Stimulated activated CD4-positive, alpha-beta T cell treated with anti-CD3 and anti-CD28 coated beads, Interleukin-12 subunit alpha, Interleukin-12 subunit beta, amount 100 ng/mL, for 4 hours (primary cell): Measurements from ENCODE around the gene EEF1AKMT2.

ENCODE experiments used
- DNase-seq: peaks from one replicate; pipeline ENCODE4 v3.0.0-alpha.2; 2020

The EEF1AKMT2 gene

DNA sequence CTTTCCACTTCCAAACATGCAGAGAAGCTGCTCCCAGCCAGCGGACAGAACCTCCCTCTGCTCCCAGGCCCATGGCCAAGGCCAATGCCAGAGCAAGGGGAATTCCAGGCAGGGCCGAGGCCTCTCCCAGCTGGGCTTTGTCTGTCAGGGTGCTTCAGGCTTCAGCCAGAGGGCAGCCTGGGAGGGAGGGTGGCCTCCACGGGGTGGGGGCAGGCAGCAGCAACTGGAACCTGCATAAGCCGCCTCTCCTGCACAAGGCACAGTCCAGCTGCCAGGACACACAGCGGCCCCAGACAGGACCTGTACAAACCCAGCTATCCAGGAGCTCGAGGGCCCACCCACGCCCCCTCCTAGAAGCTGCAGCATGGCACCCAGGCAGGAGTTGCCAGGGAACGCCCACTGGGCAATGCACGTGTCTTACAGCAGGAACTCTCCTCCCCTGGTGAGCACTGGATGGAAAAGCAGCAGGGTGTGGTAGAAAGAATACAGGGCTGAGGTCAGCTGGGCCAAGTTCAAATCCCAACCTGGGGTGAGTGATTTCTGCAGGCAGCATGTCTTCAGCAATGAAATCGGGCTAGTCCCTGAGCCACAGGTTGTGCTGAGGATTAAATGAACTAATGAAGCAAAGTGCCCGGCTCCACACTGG lies 55.1 kb downstream of the EEF1AKMT2 start:
- no peak for DNase-seq

DNA sequence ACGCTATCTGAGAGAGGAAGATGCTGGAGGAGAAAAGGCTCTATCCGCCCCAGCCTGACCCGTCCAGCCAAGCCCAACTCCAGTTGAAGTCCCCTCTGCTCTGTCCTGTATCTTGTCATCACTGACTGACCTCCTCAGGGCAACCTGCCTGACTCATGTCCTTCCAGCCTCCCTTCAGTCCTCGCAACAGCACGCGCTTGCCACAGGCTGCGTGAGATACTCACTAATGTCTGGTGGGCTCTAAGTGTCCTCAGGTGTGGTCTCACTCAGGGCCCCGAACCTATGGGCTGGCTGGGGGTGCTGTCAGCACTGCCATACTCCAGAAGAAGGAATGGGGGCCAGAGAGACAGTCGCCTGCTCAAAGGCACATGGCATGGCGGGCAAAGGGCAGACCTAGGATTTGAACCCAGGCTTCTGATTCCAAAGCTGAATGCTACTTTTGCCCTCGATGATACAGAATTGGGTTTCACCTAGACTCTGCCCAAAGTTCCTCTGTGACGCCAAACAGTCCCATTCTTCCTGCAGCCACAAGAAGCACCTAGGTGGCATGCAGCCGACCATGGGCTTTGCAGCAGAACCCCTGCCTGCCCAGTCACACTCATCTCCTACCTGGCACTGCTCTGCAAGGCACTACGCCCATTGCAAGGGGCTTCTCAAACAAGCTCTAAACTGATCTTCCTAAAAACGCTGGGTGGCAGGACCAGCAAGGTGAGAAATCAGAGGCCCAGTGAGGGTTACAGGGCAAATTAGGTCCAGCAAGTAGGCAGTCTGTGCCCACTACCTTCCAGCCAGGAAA lies 56.0 kb downstream of the EEF1AKMT2 start:
- DNase-seq, result no peak

DNA sequence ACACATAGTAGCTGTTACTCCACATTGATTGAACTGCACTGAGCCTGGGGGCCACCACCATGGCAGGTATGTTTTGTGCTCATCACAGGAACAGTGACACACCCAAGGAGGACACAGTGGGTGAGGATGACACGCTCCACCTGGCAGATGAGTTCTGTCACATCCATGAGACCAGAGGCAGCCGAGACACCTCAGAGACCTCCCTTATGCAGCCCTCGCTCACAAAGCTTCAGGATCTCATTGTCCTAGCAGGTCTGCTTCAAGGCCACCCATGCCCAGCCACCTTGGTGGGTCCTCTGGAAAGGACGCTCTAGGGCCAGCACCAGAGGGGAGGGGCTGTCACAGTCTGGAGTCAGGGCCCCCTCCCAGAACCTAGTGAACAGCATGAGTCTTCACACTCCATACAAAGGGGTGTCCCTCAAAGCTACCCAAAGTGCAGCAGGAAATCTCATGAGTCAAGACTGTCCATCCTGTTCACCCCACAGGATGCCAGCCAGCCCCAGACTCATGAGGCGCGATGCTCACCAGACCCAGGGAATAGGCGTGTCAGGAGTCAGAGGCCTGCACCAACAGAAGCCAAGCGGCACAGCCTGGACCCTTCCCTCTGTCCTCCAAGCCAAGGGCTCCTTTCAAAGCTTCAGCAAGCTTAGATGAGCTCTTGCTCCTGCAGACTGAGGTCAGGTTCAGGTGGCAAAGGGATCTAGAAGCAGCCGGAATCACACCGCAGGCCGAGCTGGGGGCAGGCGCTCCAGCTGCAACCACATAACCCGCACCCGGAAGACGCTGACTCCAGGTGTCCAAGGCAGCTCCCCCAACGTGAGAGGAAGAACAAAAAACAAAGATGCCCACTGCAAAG lies 57.1 kb downstream of the EEF1AKMT2 start:
- DNase-seq, result no peak

DNA sequence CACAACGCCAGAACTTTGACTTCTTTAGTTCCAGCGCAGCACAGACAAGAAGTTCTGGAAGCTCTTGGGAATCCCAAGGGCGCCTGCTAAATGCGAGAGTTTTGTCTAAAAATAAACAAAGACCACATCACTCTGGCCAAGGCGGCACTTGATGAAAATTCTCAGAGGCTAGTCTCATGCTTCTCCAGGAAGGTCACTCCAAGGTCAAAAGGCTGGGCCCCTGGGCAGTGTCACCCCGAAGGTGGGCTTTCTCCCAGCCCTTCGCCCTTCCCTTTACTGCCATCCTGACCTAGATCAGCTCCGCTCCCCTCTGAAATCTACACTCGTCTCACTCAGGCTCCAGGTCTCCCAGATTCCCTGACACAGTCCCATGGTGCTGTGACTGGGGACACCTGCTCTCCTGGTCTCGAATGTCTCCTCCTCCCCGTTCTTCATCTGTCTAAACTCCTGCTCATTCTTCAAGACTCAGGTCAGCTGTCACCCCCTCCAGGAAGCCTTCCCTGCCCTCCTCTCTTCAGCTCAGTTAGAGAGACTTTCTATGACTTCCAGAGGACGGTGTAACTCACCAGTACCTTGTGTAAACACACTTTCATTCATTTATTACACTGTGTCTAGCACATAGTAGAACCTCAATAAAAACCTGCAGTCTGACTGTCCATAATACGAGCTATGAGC lies 58.0 kb downstream of the EEF1AKMT2 start:
- no peak for DNase-seq

DNA sequence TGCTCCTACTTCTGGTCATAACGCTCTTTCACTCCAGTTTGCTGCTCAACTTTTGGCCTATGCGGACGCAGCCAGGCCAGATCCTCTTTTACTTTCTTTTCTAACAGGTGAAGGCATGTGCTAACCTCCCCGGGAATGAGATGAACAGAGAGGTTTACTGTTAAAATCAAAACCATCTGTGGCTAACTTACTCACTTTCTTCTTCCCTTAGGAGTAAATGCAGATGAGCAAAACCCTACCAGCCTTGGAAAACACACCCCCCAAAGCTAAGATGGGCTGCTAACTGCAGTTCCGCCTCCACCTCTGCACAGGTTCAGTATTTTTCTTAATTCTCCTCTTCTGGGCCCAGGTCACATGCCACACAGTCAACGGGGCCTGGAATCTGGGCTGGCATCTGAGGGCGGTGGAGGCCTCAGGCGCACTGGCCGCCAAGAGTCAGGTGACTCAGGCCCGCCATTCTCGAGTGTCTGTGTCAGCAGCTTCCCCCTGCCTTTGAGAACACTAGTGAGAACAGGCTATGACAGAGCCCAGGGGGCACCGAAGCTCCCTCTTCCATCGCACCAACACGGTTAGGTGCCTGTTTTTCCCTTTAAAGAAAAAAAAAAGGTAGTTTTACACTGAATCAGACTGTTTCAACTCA lies 58.6 kb downstream of the EEF1AKMT2 start:
- peak; percentile 59 for DNase-seq

DNA sequence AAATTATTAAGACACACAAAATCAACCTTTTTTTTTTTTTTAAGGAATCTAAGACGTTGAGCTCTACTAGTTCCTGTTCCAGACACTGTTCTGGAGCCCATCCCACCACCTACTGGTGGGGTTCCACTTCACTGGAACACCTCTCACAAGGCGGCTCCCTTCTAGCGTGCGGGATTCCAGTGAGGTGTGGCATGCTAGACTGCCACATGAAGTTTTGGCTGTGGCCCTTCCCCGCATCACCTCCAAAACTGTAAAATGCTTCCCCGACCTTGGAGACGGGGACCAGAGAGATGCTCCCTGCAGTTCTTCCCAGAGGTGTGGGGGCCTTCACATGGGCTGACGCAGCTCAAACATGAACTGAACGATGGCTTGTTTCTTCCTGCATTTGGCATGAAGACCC lies 60.1 kb downstream of the EEF1AKMT2 start:
- no peak for DNase-seq

DNA sequence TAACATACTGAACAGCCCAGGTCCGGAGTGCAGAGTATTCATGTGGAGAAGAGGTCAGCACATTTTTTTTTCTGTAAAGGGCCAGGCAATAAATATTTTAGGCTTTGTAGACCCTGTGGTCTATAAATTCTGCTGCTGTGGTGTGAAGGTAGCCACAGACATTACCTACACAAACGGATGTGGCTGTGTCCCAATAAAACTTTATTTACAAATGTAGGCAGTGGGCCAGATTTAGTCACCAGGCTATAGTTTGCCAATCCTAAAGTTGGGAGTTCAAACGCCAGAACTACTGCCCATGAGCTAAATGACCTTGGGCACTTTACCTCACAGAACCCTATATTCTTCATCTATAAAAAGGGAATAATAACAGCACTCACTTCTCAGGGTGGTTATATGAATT lies 60.9 kb downstream of the EEF1AKMT2 start:
- no peak for DNase-seq

DNA sequence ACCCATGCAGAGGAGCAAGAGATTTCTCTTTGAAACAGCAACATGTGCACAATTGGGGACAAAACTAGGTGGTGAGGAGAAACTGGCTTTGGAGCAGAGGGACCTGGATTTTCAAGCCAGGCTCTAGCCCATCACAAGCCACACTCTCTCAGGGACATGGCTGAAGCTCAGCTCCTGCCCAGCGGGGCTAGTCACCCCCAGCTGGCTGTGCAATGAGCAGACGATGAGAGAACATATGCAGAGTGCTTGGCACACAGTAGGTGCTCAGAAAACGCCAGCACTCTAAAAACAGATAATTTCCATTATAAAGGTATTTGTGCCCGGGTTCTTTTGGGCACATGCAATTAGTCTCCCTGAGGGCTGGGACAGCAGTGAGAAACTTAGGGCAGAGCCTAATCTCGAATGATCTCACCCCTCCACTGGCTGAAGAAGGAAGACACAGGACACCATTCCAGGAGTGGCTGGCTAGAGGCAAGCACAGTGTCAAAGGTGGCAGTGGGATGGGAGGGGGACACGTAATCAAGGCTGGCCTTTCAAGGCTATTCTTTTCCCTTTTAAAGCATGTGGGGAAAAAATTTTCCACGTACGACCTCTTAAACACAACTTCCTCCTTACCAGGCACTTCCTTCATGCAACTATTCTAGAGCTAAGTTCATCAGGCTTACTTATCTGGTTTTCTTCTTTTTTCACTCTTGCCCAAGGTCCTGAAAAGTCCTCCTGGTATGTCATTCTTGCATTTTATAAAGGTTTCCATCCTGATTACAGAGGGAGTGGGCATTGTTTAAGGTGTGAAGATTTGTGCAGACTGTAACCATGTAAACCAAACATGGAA lies 62.6 kb downstream of the EEF1AKMT2 start:
- no peak for DNase-seq

DNA sequence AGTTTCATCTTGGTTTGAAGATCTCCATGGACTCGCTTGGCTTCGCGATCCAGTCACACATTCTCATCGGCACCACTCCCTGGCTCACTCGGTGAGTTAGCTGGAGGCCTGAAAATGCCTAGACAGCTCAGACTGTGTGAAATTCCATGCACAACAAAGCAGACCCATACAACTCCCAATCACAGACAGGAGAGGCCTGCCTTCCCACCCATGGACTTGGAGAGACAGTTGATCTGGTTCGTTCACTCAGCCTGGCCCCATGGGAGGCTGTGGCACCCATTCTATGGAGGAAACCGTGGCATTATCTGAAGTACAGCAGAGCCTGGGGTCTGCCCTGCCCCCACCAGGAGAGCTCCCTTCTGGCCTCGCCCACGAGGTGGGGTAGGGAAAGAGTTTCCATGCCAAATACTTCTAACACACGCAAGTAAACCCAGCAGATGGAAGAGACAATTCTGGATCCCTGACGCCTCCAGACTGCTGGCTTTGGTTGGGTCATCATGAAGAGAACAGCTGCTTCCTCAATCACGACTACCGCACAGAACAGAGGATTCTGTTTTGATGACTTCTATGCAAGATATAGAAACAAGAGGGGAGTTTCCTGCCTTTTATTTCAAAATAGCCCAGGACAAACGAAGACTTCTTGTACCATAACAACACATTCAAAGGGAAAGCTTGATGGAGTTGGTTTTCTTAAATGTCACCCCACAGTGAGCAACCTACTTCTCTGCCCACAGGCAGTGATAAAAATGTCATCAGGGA lies 63.4 kb downstream of the EEF1AKMT2 start:
- DNase-seq, result no peak

DNA sequence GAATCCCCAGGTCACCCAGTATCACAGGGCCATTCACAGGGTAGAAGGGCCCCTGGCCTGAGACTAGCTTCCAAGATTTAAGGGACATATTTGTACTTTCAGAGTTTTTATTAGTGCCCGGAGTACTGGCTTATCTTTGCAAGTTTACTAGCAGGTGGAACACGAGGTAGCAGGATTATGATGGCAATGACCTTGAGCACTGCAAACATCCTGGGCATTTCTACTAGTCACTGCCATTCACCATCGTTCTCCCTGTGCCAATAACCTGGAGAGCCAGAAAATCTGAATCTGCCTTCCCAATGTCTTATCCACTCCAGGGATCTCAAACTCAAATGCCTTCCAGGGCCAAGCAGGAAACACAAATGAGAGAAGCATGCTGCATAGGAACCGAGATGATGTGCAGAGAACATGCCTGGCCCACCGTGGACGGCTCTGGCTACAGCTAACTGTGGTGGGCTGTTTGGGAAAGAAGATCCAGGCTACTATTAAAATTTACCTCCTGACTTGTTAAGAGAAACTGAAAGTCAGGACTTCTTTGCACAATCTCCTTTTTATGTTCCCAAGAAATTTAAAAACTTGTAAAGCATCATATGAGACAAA lies 64.2 kb downstream of the EEF1AKMT2 start:
- DNase-seq, result no peak

DNA sequence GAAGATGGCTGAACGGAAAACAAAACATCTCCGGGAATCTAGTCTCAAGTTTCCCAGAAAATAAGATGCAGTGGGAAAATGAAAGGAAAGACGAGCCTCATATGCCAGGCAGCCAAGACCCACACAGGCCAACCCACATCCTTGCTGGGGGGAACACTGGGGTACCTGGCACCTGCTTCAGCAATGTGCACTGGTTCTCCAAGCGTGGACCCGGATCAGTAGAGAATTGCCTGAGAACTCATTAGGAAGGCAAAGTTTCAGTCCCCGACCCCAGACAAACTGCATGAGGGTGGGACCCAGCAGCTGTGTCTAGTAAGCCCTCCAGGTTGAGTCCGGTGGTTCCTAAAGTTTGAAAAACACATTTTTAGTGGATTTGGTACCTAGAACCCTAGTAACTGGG lies 65.9 kb downstream of the EEF1AKMT2 start:
- no peak for DNase-seq

DNA sequence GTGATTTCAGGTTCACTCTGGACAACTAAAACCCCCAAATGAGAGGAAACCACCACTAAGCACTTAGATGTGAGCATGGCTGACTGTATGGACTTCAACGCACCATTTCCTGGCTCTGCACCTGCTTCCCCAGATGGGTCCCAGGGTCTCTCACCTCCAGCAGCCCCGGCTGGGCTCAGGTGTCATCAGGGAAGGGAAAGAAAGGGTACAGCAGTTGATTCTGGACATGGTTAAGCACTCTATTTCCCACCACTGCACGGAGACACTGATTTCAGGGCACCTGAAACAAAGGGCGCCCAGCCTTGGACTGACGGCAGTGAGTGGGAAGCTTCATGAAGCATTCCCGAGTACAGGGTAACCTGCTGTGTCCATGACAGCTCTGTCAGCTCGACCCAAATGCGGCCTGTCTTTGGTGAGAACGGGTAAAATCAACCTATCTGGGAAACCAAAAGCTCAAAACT lies 66.5 kb downstream of the EEF1AKMT2 start:
- no peak for DNase-seq

DNA sequence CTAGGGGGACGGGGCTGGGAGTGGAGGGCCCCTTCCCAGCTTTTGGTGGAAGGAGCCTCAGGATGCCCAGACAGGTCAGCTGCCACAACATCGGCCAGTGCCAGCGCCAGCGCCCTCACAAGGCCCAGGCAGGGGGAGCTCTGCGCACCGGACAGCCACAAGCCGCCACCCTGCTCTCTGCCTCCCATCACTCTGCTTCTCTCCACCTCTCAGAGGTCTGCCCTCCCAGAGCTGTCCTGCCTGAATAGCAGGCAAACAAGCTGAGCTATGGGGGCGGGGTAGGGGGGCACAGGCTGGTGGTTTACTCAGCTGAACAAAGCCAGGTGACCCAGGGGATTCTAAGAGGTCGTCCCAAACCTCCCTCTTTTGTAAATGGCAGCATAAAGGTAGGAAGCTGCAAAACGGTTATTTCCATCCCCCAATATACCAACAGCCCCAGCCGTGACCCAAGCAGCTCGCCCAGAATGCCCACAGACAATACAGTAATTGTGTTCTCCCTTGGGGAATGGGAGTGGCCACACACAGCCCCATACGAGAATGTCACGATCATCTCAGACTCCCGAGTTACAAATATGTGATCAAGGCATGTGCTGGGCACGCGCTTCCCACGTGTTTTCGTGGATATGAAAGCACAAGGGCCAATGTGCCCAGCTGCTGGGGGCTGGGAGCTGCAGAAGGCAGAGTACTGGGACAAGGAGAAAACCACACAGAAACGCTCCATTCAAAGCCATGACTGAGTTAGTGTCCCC lies 67.2 kb downstream of the EEF1AKMT2 start:
- no peak for DNase-seq

DNA sequence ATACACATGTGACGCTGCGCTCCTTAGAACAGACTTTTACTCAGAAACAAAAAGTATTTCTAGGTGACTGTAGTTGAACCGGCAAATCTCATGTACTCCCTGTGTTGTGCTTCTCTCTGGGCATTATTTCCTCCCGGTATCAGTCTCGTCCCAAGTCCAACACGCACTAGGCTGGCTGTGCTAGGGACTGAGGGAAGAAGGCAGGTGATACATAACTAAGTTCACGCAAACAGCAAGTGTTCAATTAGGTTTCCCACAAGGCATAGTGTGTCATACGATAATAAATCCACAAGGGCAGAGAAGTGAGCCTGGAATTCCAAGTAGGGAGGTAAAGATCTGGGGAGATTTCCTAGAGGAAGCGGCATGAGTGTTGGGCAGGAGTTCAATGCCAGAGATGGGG lies 67.9 kb downstream of the EEF1AKMT2 start:
- DNase-seq, result no peak

DNA sequence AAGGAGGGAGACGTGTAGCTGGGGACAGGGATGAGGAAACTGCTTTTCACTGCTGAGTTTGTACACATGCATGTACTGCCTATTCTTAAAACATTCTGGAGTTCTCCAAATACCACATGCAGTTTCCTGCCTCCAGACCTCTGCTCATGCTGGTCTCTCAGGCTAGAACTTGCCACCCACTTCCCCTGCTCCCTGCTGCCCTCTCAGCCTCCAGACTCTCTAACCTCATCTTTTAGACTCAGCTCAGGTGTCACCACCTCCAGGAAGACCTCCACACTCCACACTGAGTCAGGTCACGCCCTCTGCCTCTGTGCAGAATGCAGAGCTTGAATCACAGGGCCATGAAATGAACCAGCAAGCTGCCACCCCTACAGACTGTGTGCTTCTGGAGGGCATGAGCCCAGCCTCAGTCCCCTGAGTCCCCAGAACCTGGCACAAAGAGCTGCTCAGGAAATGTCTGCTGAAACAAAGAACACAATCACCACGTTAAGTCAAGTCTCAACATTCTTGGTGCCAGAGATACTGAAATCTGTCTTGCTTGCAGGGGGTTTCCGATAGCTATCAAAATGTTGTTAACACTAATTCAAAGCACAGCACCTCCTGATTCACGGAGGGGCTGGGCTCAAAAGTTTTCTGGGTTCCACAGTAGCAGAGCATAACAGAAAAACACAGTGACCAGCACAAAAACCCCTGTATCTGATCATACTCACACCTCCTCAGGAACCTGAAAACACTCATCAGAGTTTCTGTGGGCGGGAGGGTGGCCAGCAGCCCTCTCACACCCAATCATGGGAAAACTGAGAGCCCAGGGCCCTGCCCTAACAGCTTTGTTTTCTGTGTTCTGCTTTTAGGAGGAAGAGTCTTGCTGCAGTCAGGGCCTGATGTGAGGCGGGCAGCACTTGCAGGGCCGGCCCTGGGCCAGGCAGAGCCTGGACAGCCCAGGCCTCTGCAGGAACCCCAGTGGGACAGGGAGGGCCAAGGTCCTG lies 68.6 kb downstream of the EEF1AKMT2 start:
- DNase-seq, result no peak

DNA sequence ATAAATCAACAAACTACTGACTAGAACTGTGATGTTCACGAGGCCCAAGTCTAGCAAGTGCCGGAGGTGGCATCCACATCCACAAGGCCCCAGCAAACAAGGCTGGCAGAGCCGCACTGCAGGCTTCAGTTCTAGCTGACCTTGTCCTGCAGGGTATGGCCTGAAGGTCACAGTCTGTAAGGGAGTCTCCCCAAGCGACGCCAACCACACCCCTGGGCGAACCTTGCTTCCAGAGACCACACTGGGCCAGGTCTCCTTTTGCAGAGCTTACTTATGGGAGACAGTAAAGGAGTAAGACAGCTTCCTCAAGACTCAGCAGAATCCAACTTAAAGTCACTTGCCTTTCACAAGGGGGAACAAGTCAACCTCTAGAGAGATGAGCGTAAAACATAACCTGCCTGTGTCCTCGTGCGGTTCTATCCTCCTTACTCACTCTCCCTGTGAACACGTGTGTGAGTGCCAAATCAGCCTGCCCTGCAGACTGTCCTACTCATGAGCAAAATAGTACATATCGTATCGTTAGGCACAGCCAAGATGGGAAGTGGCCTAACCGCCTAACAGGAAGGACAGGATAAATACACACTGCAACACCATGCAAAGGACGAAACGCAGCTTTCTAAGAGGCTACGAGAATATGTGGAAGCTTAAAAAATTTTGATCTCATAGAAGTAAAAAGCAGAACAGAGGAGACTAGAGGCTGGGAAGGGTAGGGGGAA lies 70.2 kb downstream of the EEF1AKMT2 start:
- no peak for DNase-seq

DNA sequence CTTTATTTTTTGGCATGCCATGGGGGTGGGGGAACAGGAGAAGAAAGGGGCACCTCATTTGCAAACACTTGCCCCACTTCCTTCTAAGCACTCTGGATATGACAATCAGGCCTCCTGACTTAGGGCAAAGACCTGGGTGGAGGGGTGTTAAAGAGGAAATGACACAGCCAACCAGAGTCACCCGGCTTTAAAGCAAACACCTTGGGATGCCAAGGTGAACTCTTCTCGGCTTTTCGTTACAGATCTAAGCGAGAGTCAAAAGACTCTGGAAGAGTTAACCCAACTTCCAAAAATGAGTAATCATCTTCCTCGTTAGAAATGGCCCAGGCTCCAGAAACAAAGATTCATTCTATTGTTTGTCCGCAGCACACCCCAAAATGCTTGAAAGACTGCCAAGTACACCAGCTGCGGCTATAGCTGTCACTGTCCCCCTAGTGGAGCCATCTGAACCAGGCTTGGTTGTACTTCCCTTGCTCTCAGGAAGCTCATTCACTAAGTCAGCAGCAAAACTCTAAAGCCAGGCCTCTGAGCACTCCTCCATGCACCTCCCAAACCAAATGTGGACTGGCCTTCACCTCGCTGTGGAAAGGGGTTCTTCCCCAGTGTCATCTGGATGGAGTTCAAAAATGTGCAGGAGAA lies 72.4 kb downstream of the EEF1AKMT2 start:
- DNase-seq, result no peak
